OCI-LY3 (cell line): ENCODE measurements around the gene WNT9A.

Experiments used
- H2AFZ ChIP-seq: fragments of 200-600, 300-600 bp; shearing (Covaris generic); 2 replicates; pipeline ENCODE4 v1.6.0; 2014; ENCODE audit warnings: antibody characterized with exemption, low read depth, low read length
- H3K27ac ChIP-seq: fragments of 200-600, 300-600 bp; sonication (generic); 2 replicates; pipeline ENCODE4 v1.5.1; 2014; ENCODE audit warnings: mild to moderate bottlenecking, low read length, moderate library complexity, mixed read lengths
- H3K27me3 ChIP-seq: fragments of 200-600, 300-600 bp; sonication (generic); 2 replicates; pipeline ENCODE4 v1.6.1; 2014; ENCODE audit warnings: low read depth, low read length, mixed read lengths
- H3K36me3 ChIP-seq: fragments of 200-600, 300-600 bp; sonication (generic); replicated peaks from 2 replicates; pipeline ENCODE3; 2014; ENCODE audit warnings: low read depth, low read length, mixed read lengths
- H3K4me1 ChIP-seq: fragments of 300-600, 200-600 bp; sonication (generic); 2 replicates; pipeline ENCODE4 v1.6.1; 2014; ENCODE audit warnings: low read length, mixed read lengths
- H3K4me2 ChIP-seq: fragments of 200-600, 300-600 bp; sonication (generic); 2 replicates; pipeline ENCODE4 v1.6.1; 2014; ENCODE audit warnings: low read length, mixed read lengths
- H3K4me3 ChIP-seq: fragments of 300-600, 200-600 bp; sonication (generic); 2 replicates; pipeline ENCODE4 v1.5.1; 2014; ENCODE audit warnings: antibody characterized with exemption, mild to moderate bottlenecking, low read length, moderate library complexity
- H3K79me2 ChIP-seq: fragments of 300-600, 200-600 bp; shearing (Covaris generic); 2 replicates; pipeline ENCODE4 v1.6.1; 2014; ENCODE audit warnings: mild to moderate bottlenecking, low read length, mixed read lengths
- H3K9ac ChIP-seq: fragments of 300-600, 200-600 bp; shearing (Covaris generic); 2 replicates; pipeline ENCODE4 v1.6.0; 2014; ENCODE audit warnings: mild to moderate bottlenecking, low read length, moderate library complexity
- H3K9me3 ChIP-seq: fragments of 200-600, 300-600 bp; shearing (Covaris generic); 2 replicates; pipeline ENCODE4 v1.6.1; 2014; ENCODE audit warnings: low read length, mixed read lengths; ENCODE audit not compliant: insufficient read depth
- H4K20me1 ChIP-seq: fragments of 200-600, 300-600 bp; sonication (generic); 2 replicates; pipeline ENCODE4 v1.6.1; 2016; ENCODE audit warnings: low read length, mixed read lengths; ENCODE audit not compliant: insufficient read depth
- CTCF ChIP-seq: fragments of 200-600, 300-600 bp; sonication (generic); IDR thresholded peaks from 2 replicates; pipeline ENCODE4 v1.5.1; 2014; ENCODE audit warnings: antibody characterized with exemption, low read length, low read depth
- EZH2phosphoT487 ChIP-seq: fragments of 200-600 bp; shearing (Covaris generic); IDR thresholded peaks from 2 replicates; pipeline ENCODE4 v1.6.1; 2018; ENCODE audit warnings: antibody characterized with exemption, mixed run types, low read depth

WNT9A gene

GRCh38 chr1:227952374-227953021 is 4.8 kb upstream of the WNT9A start:
- no peaks in the 10 kb centered on the region; the same call in 1 of the 2 replicates for H3K4me1 ChIP-seq
- no peak overlapping the region for H3K27ac ChIP-seq
- H2AFZ ChIP-seq: no peak overlapping the region
- H3K27me3 ChIP-seq: peaks cover 21% of the 10 kb centered on the region
- no peak overlapping the region for H3K9ac ChIP-seq
- H3K9me3 ChIP-seq: peaks cover 5% of the 10 kb centered on the region; the same call in 1 of the 2 replicates
- H3K79me2 ChIP-seq: no peaks in the 10 kb centered on the region
- no peak overlapping the region for H3K4me3 ChIP-seq
- no peaks in the 10 kb centered on the region for H3K36me3 ChIP-seq
- no peak for TF ChIP-seq CTCF
- no peak for TF ChIP-seq EZH2phosphoT487
- H3K4me2 ChIP-seq: no peak overlapping the region
- no peaks in the 10 kb centered on the region for H4K20me1 ChIP-seq

DNA sequence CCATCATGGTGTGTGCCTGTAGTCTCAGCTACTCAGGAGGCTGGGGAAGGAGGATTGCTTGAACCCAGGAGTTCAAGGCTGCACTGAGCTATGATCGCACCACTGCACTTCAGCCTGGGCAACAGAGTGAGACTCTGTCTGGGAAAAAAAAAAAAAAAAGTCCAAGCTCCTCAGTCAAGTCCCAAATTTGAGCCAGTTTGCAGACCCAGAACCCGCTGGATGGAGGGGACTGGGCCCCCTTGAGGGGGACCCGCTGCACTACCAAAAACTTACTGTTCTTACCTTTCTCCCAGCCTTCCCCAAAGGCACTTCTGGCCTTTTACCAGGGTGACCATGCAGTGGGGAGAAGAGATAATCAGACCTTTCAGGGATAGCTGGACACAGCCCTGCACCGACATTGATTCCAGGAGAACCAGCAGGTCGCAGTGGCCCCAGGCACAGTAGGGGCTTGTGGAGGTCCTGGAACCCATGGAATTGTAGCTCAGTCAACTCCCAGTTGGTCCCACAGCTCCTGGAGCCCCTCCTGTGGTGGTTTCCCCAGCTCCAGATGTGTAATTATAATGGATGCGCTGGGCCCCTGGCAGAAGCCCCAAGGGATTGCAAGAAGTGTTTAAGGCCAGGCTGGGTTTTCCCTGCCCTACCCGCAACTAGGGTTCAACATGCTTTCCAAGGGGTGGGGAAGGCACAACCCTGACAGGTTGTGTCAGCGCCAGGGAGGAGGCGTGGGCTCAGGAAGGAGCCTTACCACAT is 4.1 kb upstream of the WNT9A start:
- Histone ChIP-seq H3K36me3 (no peaks in the 10 kb centered on the region), H3K4me3 (no peak overlapping the region), H3K27me3 (peaks cover 18% of the 10 kb centered on the region), H3K79me2 (no peaks in the 10 kb centered on the region), H3K9me3 (peaks cover 5% of the 10 kb centered on the region; the same call in 1 of the 2 replicates), H4K20me1 (no peaks in the 10 kb centered on the region), H3K27ac (no peak overlapping the region), H3K4me1 (no peaks in the 10 kb centered on the region; the same call in 1 of the 2 replicates), H2AFZ (no peak overlapping the region), H3K9ac (no peak overlapping the region), H3K4me2 (no peak overlapping the region)
- no peak for TF ChIP-seq EZH2phosphoT487
- TF ChIP-seq CTCF: no peak

GRCh38 chr1:227950735-227951346 is 3.1 kb upstream of the WNT9A start:
- no peak overlapping the region for H3K9ac ChIP-seq
- H3K27ac ChIP-seq: no peak overlapping the region
- no peak overlapping the region for H3K4me2 ChIP-seq
- no peaks in the 10 kb centered on the region for H3K36me3 ChIP-seq
- no peaks in the 10 kb centered on the region; the same call in 1 of the 2 replicates for H3K4me1 ChIP-seq
- H3K79me2 ChIP-seq: no peaks in the 10 kb centered on the region
- no peak overlapping the region for H2AFZ ChIP-seq
- TF ChIP-seq CTCF (no peak), EZH2phosphoT487 (no peak)
- no peaks in the 10 kb centered on the region for H4K20me1 ChIP-seq
- H3K27me3 ChIP-seq: peaks cover 15% of the 10 kb centered on the region
- no peak overlapping the region for H3K4me3 ChIP-seq
- H3K9me3 ChIP-seq: peaks cover 5% of the 10 kb centered on the region; the same call in 1 of the 2 replicates

- Histone ChIP-seq H4K20me1 (no peaks in the 10 kb centered on the region), H3K9ac (no peak overlapping the region), H2AFZ (no peak overlapping the region), H3K4me3 (no peak overlapping the region), H3K4me1 (no peaks in the 10 kb centered on the region; the same call in 1 of the 2 replicates), H3K9me3 (peaks cover 5% of the 10 kb centered on the region; the same call in 1 of the 2 replicates), H3K79me2 (no peaks in the 10 kb centered on the region), H3K27me3 (peaks cover 8% of the 10 kb centered on the region; the same call in 1 of the 2 replicates), H3K4me2 (no peak overlapping the region), H3K36me3 (no peaks in the 10 kb centered on the region), H3K27ac (no peak overlapping the region)
- no peak for TF ChIP-seq CTCF
- TF ChIP-seq EZH2phosphoT487: no peak
Observed at GRCh38 chr1:227949954-227950734, 2.4 kb upstream of the WNT9A start.
